ENCODE measurements around the gene S100A6. TPM values are rescaled to one million over a fixed set of nuclear protein-coding genes. Genes with fewer than 3 reads are reported as not detected.
"Not testable (repeated sequence)": the region's sequence is repeated elsewhere in the genome, so short reads cannot be mapped to it uniquely, and the experiment has no call there.

S100A6 gene
- 100 to 1,000 TPM; 595 to 840 (median 634) TPM for total RNA-seq

DNA sequence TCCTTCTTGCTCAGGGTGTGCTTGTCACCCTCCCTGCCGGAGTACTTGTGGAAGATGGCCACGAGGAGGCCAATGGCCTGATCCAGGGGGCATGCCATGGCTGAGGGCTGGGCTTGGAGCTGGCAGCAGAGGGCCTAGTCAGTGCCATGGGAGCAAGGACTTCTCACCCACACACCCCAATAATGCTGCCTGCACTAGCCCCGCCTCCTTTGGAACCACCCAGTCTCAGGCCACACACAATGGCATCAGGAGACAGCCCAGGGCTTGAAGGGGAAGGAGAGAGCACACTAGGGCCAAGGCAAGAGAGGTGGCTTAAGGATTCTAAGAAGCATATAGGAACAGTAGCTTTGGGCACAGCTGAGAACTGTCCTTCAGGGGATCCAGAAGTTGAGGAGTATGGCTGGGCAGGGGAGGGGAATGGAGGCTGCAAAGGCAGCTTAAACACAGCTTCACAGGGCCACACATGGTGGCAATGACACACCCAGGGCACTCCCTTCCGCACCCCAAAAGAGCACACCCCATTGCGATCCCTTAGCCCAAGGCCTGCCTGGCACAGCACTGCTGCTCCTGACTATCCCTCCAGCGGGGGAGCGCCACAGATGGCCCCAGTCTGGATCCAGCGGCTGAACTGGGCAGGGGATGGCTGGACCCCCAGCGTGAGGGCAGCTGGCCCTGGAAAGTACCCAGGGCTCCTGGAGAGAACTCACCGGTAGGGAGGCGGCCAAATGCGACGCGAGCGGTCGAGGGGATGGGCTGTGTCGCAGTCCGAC, at the start of gene S100A6:
Gene S100A6 (minus strand): TSS at position 750 of the 770 bp plus-strand sequence. CDS start 652 bp downstream, at position 98.
- peak; percentile 47 for ATAC-seq
- peaks cover 0 to 54% (median 21%) of the 10 kb centered on the region in 3 donors for H3K4me1 ChIP-seq
- no peaks in the 10 kb centered on the region for H3K27me3 ChIP-seq
- TF ChIP-seq EP300 (IDR thresholded peaks at IDR 0.05), result no peak
- TF ChIP-seq, protein P1, sequence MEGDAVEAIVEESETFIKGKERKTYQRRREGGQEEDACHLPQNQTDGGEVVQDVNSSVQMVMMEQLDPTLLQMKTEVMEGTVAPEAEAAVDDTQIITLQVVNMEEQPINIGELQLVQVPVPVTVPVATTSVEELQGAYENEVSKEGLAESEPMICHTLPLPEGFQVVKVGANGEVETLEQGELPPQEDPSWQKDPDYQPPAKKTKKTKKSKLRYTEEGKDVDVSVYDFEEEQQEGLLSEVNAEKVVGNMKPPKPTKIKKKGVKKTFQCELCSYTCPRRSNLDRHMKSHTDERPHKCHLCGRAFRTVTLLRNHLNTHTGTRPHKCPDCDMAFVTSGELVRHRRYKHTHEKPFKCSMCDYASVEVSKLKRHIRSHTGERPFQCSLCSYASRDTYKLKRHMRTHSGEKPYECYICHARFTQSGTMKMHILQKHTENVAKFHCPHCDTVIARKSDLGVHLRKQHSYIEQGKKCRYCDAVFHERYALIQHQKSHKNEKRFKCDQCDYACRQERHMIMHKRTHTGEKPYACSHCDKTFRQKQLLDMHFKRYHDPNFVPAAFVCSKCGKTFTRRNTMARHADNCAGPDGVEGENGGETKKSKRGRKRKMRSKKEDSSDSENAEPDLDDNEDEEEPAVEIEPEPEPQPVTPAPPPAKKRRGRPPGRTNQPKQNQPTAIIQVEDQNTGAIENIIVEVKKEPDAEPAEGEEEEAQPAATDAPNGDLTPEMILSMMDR (IDR thresholded peaks at IDR 0.05), result peak in 1 of 4 experiments; percentile 4
- TF ChIP-seq POLR2A (IDR thresholded peaks at IDR 0.05), result peak; percentile 73 to 87
- TF ChIP-seq POLR2AphosphoS5 (IDR thresholded peaks at IDR 0.05), result peak; percentile 94
- no CpG with 5 or more reads among the region's 18 CpGs for WGBS, 2 donors (ENCODE audit: low coverage in 1 of 2)
- peaks cover 0 to 9% of the 10 kb centered on the region in 2 donors for H3K36me3 ChIP-seq
- H3K4me3 ChIP-seq, result peak within 1 kb of the TSS; percentile 86 to 90
- no peaks in the 10 kb centered on the region for H3K9me3 ChIP-seq
- H3K27ac ChIP-seq, result peak within 1 kb of the TSS; percentile 95 to 99 (median 98)

DNA sequence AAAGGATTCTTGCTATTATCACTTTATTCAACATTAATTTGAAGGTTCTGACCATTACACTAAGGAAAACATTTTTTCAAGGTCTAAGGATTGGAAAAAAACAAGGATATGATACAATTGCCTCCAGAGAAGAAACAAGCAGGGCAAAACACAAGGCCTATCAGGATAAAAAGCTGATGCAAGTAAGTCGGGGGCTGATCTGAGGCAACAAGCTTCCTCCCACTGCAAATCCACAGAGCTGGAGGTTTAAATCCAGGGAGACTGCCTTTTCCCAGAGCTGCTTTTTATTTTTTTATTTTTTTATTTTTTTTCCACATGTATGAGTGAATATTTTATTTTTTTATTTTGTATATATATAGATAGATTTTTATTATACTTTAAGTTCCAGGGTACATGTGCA, 49.2 kb upstream of the S100A6 start:
- H3K4me1 ChIP-seq, result no peaks in the 10 kb centered on the region
- ATAC-seq, result no peak
- H3K27me3 ChIP-seq, result no peaks in the 10 kb centered on the region
- no peaks in the 10 kb centered on the region for H3K36me3 ChIP-seq
- no peak overlapping the region for H3K4me3 ChIP-seq
- 91 to 100% methylated on average over 1 of the region's 1 CpG for WGBS, 2 donors (ENCODE audit: low coverage in 1 of 2)
- H3K27ac ChIP-seq, result no peak overlapping the region
- no peaks in the 10 kb centered on the region for H3K9me3 ChIP-seq
- TF ChIP-seq POLR2A (IDR thresholded peaks at IDR 0.05), result no peak
- TF ChIP-seq, protein P1 (IDR thresholded peaks at IDR 0.05), result no peak
- TF ChIP-seq POLR2AphosphoS5 (IDR thresholded peaks at IDR 0.05), result no peak
- no peak for TF ChIP-seq EP300 (IDR thresholded peaks at IDR 0.05)

DNA sequence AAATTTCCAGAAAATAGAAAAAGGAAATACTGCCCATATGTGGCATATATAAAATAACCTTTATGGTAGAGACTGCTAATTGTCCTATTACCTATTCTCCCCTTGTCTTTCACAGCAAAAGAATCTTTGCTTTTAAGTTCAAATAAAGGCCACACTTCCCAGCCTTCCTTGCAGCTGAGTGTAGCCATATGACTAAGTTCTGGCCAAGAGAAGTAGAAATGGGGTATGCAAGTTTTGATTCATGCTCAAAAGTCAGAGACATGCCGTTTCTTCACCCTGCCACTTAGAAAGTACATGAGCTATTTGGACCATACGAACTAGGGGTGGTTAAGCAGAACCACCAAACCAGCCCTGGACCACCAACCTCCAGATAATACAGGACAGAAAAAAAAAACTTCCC, 48.2 kb upstream of the S100A6 start:
- H3K9me3 ChIP-seq, result no peaks in the 10 kb centered on the region
- H3K27me3 ChIP-seq, result no peaks in the 10 kb centered on the region
- no peak overlapping the region for H3K4me3 ChIP-seq
- no peak overlapping the region for H3K27ac ChIP-seq
- no peak for ATAC-seq
- H3K36me3 ChIP-seq, result no peaks in the 10 kb centered on the region
- no peak for TF ChIP-seq EP300 (IDR thresholded peaks at IDR 0.05)
- TF ChIP-seq, protein P1 (IDR thresholded peaks at IDR 0.05), result no peak
- TF ChIP-seq POLR2A (IDR thresholded peaks at IDR 0.05), result no peak
- TF ChIP-seq POLR2AphosphoS5 (IDR thresholded peaks at IDR 0.05), result no peak
- H3K4me1 ChIP-seq, result no peaks in the 10 kb centered on the region
- 91% methylated on average over 2 of the region's 2 CpGs; no CpG with 5 or more reads in 1 of the 2 donors for WGBS, 2 donors (ENCODE audit: low coverage in 1 of 2)

DNA sequence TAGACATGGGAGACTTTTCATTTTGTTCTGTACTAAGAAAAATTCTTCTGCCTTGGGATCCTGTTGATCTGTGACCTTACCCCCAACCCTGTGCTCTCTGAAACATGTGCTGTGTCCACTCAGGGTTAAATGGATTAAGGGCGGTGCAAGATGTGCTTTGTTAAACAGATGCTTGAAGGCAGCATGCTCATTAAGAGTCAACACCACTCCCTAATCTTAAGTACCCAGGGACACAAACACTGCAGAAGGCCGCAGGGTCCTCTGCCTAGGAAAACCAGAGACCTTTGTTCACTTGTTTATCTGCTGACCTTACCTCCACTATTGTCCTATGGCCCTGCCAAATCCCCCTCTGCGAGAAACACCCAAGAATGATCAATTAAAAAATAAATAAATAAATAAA, 47.7 kb upstream of the S100A6 start:
- not testable (repeated sequence) for H3K27ac ChIP-seq, H3K9me3 ChIP-seq, ATAC-seq, H3K4me3 ChIP-seq, H3K27me3 ChIP-seq, H3K4me1 ChIP-seq, H3K36me3 ChIP-seq
- WGBS, 2 donors (ENCODE audit: low coverage in 1 of 2), result 100% methylated on average over 1 of the region's 3 CpGs; no CpG with 5 or more reads in 1 of the 2 donors

DNA sequence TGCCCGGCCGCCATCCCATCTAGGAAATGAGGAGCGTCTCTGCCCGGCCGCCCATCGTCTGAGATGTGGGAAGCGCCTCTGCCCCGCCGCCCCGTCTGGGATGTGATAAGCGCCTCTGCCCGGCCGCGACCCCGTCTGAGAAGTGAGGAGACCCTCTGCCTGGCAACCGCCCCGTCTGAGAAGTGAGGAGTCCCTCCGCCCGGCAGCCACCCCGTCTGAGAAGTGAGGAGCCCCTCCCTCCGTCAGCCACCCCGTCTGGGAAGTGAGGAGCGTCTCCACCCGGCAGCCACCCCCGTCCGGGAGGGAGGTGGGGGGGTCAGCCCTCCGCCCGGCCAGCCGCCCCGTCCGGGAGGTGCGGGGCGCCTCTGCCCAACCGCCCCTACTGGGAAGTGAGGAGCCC, 47.0 kb upstream of the S100A6 start:
- not testable (repeated sequence) for H3K27ac ChIP-seq, H3K4me1 ChIP-seq, H3K27me3 ChIP-seq, H3K9me3 ChIP-seq, H3K36me3 ChIP-seq, H3K4me3 ChIP-seq, ATAC-seq
- no CpG with 5 or more reads among the region's 34 CpGs for WGBS, 2 donors (ENCODE audit: low coverage in 1 of 2)

DNA sequence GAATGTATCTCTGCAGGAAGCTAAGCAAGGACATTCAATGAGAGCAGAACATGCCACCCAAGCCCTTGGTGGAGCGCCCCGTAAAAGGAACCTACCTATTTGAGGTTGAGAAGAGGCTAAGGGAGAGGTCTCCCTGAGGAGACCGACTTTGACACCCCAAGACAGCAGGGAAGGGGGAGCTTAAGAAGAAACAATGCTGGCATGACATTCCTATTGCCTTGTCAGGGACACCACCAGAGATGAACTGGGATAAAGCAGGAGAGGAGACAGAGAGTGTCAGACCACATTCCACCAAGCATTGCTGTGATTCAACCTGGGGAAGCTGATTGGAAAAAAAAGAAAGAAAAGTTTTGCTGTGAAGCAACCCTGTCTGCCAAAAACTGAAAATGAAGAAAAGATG, 43.1 kb upstream of the S100A6 start:
- Histone ChIP-seq H3K4me3 (no peak overlapping the region), H3K27me3 (no peaks in the 10 kb centered on the region), H3K4me1 (no peaks in the 10 kb centered on the region), H3K27ac (no peak overlapping the region), H3K9me3 (no peaks in the 10 kb centered on the region), H3K36me3 (no peaks in the 10 kb centered on the region)
- no peak for TF ChIP-seq EP300 (IDR thresholded peaks at IDR 0.05)
- TF ChIP-seq, protein P1 (IDR thresholded peaks at IDR 0.05), result no peak
- no peak for TF ChIP-seq POLR2AphosphoS5 (IDR thresholded peaks at IDR 0.05)
- TF ChIP-seq POLR2A (IDR thresholded peaks at IDR 0.05), result no peak
- ATAC-seq, result no peak
- WGBS, 2 donors (ENCODE audit: low coverage in 1 of 2), result 50 to 76% methylated on average over 1 to 2 of the region's 3 CpGs

Data from gastroesophageal sphincter (tissue), 4 donors.